GM21360 (cell line): ENCODE data around the gene PLPP4.

Experiments
- ATAC-seq: cut with Tn5 transposase; IDR thresholded peaks from one replicate; pipeline ENCODE4 v1.9.1; 2021; ENCODE audit warnings: mild to moderate bottlenecking, moderate library complexity; ENCODE audit not compliant: unreplicated experiment

PLPP4 gene

DNA sequence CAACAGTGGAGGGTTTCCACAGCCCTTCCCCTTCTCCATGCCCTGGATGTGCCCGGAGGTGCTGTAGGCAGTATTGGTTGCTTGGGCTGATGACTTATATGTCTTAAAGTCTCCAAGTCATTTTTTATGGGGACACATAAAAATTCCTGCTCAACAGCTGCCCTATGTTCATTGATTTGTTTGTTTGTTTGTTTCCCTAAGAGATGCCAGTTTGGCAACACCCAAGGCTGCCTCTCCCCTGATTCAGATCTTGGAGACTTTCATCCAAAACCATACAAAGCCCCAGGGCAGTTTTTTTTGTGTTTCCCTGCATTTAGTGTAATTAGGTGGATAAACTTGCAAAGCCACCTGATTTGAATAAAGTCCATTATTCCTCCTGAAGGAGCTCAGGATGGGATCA lies 115.3 kb downstream of the PLPP4 start:
- ATAC-seq = no peak

DNA sequence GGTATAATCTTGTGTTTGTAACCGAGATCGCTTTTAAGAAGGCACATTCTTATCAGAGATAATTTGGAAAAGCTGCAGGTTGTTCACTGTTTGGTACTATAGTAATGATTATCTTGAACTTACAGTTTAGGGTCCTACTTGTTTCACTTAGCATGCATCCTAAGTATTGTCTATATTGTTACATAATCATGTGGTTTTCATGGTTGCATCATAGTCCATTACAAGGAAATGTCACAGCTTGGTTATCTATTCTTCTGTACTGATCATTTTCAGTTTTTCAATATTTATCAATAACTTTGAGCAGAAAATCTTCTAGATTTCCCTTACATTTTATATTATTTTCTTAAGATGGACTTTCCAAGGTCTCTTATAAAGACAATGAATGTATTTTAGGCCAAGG lies 116.3 kb downstream of the PLPP4 start:
- no peak for ATAC-seq

DNA sequence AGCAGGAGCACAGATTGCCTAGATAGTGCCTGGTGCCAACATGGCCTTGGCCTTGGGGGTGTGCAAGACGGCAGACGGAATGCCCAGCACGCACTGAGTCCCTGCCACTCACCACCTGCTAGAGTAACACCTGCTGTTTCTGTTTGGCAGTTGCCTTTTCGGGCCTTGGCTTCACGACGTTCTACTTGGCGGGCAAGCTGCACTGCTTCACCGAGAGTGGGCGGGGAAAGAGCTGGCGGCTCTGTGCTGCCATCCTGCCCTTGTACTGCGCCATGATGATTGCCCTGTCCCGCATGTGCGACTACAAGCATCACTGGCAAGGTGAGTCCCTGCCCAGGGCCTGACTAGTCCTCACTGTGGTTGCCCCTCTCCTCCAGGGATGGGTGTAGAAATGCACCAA lies 118.0 kb downstream of the PLPP4 start:
- no peak for ATAC-seq

DNA sequence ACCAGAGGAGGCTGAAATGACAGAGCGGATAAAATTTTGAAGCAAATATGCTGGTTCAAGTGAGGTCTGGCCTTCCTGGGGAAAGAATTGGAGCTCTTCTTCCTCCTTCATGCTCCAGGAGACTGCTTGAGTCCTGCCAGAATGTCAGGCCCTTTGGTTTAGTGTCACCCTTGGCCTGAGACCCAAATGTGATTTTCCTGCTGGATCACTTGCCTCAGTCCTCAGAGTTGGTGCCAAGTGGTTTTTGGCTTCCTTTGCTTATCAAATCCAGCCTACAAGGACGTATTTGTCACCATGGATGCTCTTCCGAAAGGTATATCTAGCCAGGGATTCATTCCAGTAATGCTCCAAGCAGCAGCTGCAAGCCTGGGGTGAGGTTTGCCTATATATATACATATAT lies 118.4 kb downstream of the PLPP4 start:
- no peak for ATAC-seq

DNA sequence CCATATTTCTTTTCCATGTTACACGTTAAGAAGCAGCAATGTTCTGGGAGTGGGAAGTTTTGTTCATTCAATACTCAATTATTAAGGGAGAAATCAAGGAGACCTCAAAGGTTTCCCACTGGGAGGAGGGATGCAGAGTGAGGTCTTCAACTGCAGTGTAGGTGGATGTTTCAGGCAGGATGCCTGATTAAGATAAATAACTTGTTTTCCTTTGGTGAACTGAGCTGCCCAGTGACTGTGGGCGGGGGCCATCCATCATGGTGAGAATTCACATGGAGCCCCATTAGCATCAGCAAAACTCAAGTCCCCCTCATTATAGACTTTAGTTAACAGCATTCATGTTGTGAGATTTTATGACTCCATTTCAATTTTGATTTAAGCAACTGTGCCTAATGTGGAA lies 121.1 kb downstream of the PLPP4 start:
- ATAC-seq = no peak

DNA sequence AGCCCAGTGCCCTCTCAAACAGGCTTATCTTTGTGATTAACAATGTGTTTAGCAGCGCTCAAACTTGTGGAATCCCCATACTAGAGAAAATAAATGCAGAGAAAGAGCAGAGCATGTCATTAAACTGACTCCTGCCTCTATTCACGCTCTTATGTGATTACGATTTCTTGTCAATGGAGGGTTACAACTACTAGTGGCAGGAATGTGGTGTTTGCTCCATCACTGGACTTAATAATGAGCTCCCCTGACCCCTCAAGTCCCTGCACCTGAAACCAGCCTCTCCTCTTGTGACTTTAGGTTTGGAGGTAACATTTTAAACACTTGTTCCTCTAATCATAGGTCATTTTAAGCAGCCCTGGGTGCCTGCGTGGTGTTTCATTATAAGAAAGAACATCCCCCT lies 121.9 kb downstream of the PLPP4 start:
- no peak for ATAC-seq

DNA sequence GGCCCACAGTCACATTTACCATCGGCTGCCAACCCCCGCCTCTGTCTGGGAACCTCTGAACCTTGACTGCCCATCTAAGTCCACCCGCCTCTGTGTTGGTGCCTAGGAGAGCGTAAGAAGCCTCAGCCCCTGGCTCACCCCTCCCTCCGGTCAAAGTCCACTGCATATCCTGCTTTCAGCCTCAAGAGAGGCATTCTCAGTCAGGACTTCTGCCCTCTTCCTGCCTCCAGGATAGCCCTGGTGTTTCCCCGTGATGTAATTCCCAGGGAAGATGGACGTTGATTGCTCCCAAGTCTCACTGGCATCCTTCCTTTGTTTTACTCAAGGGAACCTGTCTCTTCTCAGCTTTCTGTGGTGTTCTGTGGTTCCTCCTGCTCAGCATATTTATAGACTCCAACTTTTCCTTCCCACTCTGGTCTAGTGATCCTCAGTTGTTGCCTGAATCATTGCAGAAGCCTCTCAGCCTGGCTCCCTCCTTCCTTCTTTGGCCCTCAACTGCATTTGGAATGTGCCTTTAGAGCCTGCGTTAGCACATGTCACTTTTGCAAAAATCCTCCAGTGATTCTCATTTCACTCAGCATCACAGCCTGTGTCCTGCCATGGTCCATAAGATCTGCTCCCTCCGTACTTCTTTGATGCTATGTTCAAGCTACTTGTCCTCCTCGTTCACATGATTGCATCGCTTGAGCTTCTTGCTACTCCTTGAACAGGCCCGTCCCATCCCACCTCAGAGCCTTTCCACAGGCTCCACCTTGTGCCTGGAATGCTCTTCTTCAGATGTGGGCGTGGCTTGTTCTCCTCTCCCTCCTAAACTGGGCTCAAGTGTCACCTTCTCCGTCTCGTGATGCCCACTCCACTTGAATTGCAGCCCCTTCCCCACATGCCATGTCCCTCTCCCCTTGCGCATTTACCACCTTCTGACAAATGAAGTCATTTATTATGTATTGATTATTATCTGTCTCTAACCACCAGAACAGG lies 124.2 kb downstream of the PLPP4 start:
- ATAC-seq = no peak

DNA sequence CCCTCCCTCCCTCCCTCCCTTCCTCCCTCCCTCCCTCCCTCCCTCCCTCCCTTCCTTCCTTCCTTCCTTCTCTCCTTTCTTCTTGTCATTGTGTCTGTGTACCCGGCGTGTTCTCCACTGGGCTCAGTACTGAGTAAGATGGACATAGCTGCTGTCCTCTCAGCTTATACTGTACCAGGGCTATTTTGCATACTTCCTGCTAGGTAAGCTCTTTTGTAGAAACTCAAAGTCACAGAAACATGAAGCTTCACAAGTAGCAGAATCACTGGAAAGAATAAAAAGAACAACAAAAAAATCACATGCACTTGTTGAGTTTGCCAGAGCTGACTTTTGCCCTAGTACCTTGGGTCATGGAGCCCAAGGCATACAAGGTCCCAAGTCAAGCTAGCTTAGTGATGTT lies 125.7 kb downstream of the PLPP4 start:
- no peak for ATAC-seq

DNA sequence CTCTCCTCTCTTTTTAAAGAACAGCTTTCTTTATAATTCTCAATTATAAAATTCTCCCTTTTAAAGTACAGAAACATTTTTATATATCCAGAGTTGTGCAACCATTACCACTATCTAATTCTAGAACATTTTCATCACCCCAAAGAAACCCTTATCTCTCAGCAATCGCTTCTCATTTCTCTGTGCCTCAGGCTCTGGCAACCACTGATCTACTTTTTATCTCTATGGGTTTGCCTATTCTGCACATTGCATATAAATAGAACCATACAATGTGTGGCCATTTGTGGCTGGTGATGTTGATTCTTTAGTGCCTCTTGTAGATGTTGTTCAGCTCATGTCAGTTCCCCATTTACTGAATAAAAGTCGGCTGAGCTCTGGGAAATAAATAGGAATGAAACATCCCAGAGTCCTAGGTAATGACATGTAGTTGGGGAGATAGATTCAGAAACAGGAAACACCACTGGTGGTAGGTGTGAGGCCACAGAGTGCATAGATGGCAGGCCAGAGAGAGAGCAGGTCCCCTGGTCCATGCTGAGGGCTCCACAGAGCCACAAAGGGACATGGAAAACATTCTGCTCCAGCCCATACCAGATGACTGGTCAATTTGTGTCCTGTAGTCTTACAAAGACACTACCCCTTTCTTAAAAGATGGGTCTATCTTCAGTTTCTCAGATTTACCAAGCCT lies 126.5 kb downstream of the PLPP4 start:
- ATAC-seq = no peak

DNA sequence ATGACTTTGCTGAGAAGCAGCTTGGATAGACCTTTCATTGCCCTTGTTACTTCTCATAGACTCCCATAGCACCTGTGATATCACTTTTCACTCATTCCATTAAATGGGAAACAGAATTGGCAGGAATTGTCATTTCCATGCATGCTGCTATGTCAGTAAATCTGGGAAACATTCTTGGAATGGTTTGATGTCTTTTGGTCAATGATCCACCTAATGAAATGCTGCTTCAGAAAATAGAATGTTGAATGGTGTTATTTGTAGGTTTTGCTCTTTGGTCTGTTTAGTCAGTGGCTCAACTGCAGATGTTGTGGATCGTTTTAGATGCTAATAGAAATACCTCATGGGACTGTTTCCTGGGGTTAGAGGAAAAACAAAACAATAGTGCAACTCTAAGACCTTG lies 127.8 kb downstream of the PLPP4 start:
- ATAC-seq = no peak

DNA sequence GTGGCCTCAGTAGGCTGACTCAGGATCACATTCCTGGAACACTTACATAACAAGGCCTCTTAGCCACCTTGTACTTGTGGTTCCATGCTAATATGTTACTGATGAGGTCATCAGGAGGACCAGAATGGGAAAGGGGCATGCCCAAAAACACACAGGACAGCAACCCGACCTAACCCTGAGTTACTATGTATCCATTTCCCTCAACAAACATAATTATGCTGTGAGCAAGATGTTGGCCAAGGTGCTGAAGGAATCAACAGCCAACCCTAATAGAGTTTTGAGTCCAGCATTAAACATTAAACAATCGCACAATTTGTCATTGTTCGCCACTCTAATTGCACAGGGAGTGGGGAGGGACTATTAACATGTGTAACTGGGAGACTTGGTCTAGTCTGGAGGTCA lies 129.4 kb downstream of the PLPP4 start:
- no peak for ATAC-seq

DNA sequence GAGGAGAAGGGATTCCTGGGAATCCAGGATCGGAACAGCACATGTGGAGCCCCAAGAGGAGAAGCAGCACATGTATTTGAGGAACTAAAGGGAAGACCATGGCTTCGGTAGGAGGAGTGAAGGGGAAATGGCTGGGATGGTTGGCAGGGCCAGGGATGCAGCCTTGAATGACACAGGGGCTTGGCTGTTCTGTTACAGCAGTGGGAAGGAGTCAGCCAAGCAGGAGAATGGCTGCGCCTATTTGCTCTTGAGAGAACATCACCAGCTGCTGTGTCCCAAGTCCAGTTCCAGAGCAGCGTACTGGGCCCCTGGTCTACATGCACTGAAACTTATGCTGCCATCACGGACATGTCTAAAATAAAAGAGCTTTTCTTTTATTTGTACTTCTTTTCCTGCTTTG lies 130.0 kb downstream of the PLPP4 start:
- ATAC-seq = no peak

DNA sequence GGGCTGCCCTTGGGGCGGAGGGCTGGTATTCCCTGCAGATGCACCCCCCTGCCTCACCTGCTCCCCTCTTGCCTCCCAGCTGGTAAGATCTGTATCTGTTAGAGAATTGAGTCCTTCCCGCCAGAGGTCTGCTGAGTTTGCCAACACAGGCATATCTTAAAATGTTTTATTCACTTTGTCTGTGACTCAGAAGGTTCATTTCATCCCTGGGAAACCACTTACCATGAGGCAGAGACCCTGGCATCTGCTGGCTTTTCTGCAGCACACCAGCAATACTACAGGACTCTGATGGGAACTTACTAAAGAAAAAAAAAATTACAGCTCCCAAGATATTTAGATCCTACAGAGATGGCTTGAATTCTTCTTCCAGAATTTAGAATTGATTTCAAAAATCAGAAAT lies 131.3 kb downstream of the PLPP4 start:
- no peak for ATAC-seq

DNA sequence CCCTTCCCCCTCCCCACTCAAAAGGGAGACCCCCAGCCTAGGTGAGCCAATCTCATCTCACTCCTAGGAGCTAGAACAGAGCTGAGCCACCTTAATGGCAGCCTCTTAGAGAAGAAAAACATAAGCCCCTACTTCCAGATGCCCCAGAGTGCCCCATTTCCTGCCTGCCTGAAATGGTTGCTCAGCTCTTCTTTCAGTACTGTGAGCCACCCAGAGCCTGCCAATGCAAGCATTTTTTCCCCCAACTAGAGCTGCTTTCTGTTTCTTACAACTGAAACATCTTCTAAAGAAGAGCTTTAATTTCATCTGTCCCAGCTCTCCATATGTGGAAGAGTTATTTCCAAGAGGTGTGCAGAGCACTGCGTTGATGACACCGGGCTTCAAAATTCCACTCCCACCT lies 136.7 kb downstream of the PLPP4 start:
- ATAC-seq = no peak

DNA sequence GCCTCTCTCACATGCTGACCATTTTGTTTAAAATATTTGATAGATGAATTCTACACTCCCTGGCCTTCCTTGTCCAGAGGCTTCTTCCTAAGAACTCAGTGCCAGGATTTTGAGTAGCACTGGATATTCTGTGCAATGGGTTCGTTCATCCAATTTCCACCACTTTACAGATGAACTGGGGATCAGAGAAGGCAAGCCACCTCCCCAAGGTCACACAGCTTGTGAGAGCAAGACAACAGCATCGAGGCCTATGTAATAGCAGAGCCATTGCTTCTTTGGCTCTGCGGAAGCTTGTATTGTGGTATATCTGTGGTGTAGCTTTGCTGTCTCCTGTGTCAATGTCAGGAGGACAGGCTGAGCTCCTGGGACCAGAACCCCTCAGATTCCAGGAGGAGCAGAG lies 140.9 kb downstream of the PLPP4 start:
- ATAC-seq = no peak

DNA sequence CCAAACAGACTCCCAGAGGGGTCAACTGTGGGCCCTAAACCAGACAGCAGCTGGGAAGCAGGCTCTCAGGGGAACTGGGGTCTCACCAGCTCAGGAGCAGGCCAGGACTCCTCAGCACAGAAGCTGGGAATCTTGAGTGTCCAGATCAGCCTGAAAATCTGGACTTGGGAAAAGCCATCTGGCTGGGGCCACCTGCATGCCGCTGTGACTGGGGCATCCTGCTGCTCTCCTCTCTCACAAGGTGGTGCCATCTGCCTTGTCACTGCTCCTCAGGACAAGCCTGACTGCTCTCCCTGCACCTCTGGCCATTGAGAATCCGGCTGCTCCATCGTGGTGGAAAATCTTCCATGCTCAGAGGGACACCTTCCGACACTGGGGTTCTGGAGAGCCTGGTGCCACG lies 141.4 kb downstream of the PLPP4 start:
- ATAC-seq = no peak

DNA sequence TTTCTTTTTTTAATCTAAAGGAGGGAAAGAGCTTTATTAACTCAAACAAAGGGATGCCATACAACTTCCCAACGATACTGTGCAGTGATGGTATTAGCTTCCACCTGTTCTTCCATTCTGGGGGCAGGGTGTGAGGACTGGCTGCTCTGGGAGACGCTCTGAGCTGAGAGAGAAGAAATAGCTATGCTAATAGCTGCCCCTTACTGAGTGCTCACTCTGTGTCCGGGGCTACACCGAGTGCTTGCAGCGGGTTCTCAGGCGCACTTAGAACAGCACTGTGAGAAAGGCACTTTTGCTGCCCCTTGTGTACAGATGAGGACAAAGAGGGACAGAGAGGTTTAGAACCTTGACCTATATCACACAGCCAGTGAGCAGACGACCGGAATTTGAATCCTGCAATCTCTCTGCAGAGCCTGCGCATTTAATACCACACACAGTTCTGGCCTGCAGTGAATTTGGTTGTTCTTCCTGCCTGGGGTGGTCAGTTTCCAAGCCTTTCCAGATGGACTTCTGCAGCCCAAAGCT lies 142.2 kb downstream of the PLPP4 start:
- ATAC-seq = no peak

DNA sequence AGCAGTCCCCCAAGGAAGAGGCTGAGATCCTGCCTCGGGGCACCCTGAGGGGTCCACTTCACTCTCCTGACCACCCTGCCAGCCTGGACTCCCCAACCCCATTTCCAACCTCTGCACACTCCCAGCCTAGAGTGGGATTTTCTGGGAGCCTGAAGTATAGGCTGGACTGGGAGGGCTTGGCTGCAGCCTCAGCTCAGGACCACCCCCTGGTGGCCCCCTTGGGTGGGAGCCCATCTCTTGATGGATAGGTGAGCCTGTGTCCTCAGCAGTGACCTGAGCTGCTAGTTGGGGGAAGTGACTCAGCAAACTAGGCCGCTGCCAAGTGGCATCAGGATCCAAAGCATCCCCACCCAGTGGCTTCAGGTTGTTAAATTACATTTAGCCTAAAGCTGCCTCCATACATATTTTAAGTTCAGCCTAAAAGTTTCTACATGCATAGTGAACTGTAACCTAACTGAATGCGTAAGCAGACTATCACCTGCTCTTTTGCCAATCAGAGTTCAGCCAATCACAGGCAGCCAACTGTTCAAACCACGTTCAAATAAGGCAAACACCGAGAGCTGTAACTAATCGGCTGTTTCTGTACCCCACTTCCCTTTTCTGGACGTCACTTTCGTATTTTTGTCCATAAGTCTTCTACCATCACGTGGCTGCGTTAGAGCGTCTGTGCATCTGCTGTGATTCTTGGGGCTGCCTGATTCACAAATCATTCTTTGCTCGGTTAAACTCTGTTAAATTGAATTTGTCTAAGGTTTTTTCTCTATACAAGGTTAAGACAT lies 144.0 kb downstream of the PLPP4 start:
- peak; percentile 42 for ATAC-seq

DNA sequence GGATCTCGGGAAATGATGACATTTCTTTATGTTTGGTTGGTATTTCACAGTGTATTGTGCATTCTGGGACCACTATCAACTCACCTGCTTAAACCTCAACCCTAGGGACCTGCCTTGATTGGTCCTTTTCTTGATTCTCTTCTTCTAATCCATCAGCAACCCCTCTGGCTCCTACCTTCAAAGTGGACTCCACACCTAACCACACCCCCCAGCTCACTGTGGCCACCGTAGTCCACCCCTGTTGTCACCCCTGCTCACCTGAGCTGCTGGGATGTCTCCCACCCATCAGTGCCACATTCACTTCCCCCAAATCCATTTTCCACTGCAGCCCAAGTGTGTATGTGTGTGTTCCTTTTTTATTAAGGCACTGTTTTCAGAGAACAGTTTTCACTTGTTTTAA lies 145.0 kb downstream of the PLPP4 start:
- ATAC-seq = no peak

DNA sequence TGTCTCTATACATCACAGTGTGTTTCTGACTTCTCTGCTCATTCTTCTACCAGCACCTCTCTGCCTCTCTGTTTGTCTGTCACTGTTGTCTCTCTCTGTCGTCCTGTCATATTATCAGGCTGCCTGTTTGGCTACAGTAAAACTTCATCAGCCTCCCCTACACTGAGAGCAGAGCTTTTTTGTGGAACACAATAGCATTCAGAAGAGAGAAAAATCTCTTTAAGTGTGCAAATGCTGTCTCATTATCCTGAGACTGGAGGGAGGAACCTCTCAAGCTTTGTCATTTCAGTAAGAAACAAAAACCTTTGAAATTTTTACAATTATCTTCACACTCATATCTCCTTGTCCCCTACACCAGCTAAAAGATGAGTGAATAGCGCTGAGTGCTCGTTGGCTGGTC lies 148.4 kb downstream of the PLPP4 start:
- ATAC-seq = no peak

DNA sequence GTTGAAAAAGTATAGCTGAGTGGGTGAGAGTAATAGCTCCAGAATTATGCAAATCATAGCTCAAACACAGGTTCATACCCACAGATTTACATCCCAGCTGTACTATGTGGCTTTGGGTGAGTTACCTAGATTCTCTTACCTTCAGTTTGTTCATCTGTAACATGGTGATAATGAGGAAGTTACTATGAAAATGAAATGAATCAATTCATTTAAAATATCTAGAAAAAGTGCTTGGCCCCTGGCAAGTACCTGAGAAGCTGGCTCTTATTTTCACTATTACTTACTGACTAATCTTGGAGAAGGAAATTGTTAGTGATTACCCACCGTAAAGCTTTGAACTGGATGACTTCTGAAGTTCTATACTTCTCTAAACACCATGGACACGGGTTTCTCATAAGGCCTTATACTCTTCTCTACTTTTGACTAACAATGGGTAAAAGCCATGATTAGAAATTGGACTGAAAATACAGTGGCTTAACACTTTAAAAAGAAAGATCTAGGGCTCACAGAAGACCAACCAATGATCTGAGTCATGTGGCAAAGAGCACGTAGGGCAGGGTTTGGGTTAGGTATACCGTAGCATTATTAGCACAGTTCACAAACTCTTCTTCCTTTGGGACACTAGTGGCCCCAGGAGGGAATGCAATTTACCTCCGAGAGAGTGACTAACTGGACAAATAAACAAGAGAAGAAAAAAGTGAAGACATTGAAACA lies 149.2 kb downstream of the PLPP4 start:
- peak; percentile 59 for ATAC-seq
